Omental fat pad (tissue), 4 donors: ENCODE results near the gene TBL1Y. TPM values are rescaled to one million over a fixed set of nuclear protein-coding genes. Genes with fewer than 3 reads are reported as not detected.

Experiments used
- ATAC-seq: fragments of 150-250 bp; one replicate; pipeline ENCODE4 v1.9.1; 2016; ENCODE audit warnings: mild to moderate bottlenecking, moderate library complexity; ENCODE audit not compliant: low FRiP score
- DNase-seq: peaks from one replicate; pipeline ENCODE4 v3.0.0-alpha.2; 2019; ENCODE audit warnings: low spot score
- total RNA-seq, 4 donors: library from RNA; depleted of rRNA; stranded (reverse); fragments of >200 nt; gene quantifications; one replicate each; pipeline ENCODE4 v1.1.0, GENCODE V29; 2016
- TF ChIP-seq, protein P1 (sequence below), 3 donors: fragments of 450-650 bp; IDR thresholded peaks; one replicate each; pipeline ENCODE4 v1.5.1; 2016 to 2017; ENCODE audit warnings: antibody characterized with exemption in 3 of 3, mild to moderate bottlenecking in 3 of 3, moderate library complexity in 2 of 3

The TBL1Y gene
- total RNA-seq, 4 donors from 2014 or later = 0.96 to 1.6 TPM; not detected in 2

GRCh38 chrY:7107179-7107578, 196.7 kb downstream of the TBL1Y start:
- DNase-seq (no peak), ATAC-seq (no peak)
- TF ChIP-seq, protein P1, sequence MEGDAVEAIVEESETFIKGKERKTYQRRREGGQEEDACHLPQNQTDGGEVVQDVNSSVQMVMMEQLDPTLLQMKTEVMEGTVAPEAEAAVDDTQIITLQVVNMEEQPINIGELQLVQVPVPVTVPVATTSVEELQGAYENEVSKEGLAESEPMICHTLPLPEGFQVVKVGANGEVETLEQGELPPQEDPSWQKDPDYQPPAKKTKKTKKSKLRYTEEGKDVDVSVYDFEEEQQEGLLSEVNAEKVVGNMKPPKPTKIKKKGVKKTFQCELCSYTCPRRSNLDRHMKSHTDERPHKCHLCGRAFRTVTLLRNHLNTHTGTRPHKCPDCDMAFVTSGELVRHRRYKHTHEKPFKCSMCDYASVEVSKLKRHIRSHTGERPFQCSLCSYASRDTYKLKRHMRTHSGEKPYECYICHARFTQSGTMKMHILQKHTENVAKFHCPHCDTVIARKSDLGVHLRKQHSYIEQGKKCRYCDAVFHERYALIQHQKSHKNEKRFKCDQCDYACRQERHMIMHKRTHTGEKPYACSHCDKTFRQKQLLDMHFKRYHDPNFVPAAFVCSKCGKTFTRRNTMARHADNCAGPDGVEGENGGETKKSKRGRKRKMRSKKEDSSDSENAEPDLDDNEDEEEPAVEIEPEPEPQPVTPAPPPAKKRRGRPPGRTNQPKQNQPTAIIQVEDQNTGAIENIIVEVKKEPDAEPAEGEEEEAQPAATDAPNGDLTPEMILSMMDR (IDR thresholded peaks at IDR 0.05) = no peak

- TF ChIP-seq, protein P1 (IDR thresholded peaks at IDR 0.05) = no peak
- ATAC-seq (no peak), DNase-seq (no peak)
Observed at GRCh38 chrY:7110086-7110485, 199.6 kb downstream of the TBL1Y start.

- TF ChIP-seq, protein P1 (IDR thresholded peaks at IDR 0.05) = no peak
- ATAC-seq = no peak
- DNase-seq = no peak
Observed at GRCh38 chrY:7115871-7116270, 205.4 kb downstream of the TBL1Y start.

DNA sequence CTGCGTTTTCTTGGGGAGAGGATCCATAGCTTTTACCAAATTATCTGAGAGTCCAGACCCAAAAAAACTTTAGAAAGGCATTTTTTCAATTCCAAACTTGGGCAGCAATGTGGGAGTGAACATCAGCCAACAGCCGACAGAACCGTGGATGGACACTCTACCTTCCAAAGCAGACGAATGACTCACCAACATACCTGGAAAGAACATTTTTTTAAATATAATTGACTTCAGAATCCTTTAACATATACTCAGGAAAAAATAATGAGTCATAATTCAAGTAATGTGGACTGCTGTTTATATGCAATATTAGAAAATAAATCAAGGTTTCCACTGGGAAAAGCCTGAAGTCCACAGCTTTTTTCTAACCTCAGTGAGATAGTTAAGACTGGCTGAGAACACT, 211.7 kb downstream of the TBL1Y start:
- TF ChIP-seq, protein P1 (IDR thresholded peaks at IDR 0.05) = no peak
- ATAC-seq = no peak
- no peak for DNase-seq

- no peak for ATAC-seq
- no peak for DNase-seq
- TF ChIP-seq, protein P1 (IDR thresholded peaks at IDR 0.05) = no peak
Observed at GRCh38 chrY:7125136-7126056, 214.9 kb downstream of the TBL1Y start.

DNA sequence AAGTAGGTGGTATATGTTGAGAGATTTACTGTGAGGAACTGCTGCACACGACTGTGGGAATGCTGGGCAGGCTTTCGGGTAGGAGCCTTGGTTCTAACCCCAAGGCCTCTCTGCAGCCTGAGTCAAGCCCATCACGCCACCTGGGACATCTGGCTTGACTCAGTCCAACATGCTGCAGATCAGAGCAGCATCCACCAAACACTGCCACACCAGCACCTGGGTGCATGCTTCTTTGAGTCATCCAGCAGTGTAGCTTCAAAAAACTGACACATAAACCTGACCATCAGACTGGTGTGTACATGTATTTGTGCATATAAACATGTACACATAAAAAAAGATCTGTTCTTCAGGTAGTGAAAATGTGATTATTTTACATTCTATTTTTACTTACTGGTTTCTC, 217.7 kb downstream of the TBL1Y start:
- ATAC-seq (no peak), DNase-seq (no peak)
- TF ChIP-seq, protein P1 (IDR thresholded peaks at IDR 0.05) = no peak

Other genes starting within 250 kb of the TBL1Y start
- not detected for gene AMELY, start 1.1 kb downstream of the TBL1Y start, total RNA-seq